Measurements from ENCODE around the gene ZNF429.

DNA sequence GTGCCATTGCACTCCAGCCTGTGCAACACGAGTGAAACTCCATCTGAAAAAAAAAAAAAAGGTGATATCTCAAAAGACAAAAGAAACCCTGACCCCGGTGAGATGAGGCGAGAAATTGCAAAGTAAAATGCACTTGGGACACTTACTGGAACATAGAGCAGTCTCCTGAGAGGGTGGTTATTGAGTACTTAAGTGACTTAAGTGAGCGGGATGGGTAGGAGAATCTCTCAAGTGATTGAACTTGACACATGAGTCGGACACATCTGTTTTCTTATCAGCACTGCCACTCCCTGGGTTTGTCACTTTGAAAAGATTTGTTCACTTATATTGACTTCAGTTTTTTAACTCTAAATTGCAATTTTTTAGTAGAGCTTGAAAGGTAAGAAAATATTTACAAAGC lies 2.8 kb downstream of the ZNF429 start:
- TF ChIP-seq, protein P1, sequence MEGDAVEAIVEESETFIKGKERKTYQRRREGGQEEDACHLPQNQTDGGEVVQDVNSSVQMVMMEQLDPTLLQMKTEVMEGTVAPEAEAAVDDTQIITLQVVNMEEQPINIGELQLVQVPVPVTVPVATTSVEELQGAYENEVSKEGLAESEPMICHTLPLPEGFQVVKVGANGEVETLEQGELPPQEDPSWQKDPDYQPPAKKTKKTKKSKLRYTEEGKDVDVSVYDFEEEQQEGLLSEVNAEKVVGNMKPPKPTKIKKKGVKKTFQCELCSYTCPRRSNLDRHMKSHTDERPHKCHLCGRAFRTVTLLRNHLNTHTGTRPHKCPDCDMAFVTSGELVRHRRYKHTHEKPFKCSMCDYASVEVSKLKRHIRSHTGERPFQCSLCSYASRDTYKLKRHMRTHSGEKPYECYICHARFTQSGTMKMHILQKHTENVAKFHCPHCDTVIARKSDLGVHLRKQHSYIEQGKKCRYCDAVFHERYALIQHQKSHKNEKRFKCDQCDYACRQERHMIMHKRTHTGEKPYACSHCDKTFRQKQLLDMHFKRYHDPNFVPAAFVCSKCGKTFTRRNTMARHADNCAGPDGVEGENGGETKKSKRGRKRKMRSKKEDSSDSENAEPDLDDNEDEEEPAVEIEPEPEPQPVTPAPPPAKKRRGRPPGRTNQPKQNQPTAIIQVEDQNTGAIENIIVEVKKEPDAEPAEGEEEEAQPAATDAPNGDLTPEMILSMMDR (IDR thresholded peaks at IDR 0.05; ENCODE audit: poor library complexity) = no peak
- no peak for TF ChIP-seq EZH2phosphoT487 (IDR thresholded peaks at IDR 0.05; ENCODE audit: low read depth, severe bottlenecking, unreplicated experiment)
- no peak for TF ChIP-seq EZH2 (IDR thresholded peaks at IDR 0.05; ENCODE audit: borderline replicate concordance)

All from hepatocyte (in vitro differentiated cells).